SK-N-SH (cell line): Measurements from ENCODE around the gene PNPLA5. TPM values are rescaled to one million over a fixed set of nuclear protein-coding genes. Genes with fewer than 3 reads are reported as not detected.

Experiments
- CTCF ChIA-PET: fragments of 300-600, 350-600 bp; formaldehyde crosslinking; extraction: SDS; loops from one replicate; lab custom pipeline; 2021; lab: Yijun Ruan, JAX
- POLR2A ChIA-PET: fragments of 350-600 bp; sonication (Branson Sonifier 250); formaldehyde crosslinking; extraction: SDS; loops from one replicate; lab custom pipeline; 2020; ENCODE audit warnings: antibody characterized with exemption, inconsistent platforms; lab: Yijun Ruan, JAX
- DNase-seq: peaks from one replicate; pipeline ENCODE4 v3.0.0; 2012
- H2AFZ ChIP-seq: fragments of 200-600 bp; sonication (generic); 2 replicates; pipeline ENCODE4 v1.8.1; 2016; ENCODE audit warnings: antibody characterized with exemption, mild to moderate bottlenecking, low read depth
- H3F3A ChIP-seq: fragments of 200-600 bp; sonication (generic); replicated peaks from 2 replicates; pipeline ENCODE3; 2016; ENCODE audit warnings: antibody characterized with exemption, mild to moderate bottlenecking; ENCODE audit not compliant: insufficient read depth
- H3K27ac ChIP-seq, 2 experiments: fragments of 200-500 bp in 1 of 2; fragments of 200-600 bp in 1 of 2; sonication (Bioruptor generic) in 1 of 2; sonication (generic), shearing (Covaris generic) in 1 of 2; 2 replicates each; pipeline versions ENCODE4 v1.5.1 to v1.6.1; 2014 to 2016; ENCODE audit warnings: low read depth in 2 of 2, inconsistent platforms in 1 of 2, low read length in 1 of 2, mild to moderate bottlenecking in 1 of 2, mixed read lengths in 1 of 2
- H3K27me3 ChIP-seq: fragments of 200-600 bp; sonication (generic), shearing (Covaris generic); 2 replicates; pipeline ENCODE4 v1.6.1; 2016; ENCODE audit warnings: mixed run types; ENCODE audit not compliant: insufficient read depth
- H3K36me3 ChIP-seq, 2 experiments: fragments of 200-500 bp in 1 of 2; fragments of 200-600 bp in 1 of 2; sonication (Bioruptor generic) in 1 of 2; sonication (generic) in 1 of 2; replicated peaks in 1 of 2; 2 replicates each; pipeline versions ENCODE3 to v1.5.1; 2014 to 2016; ENCODE audit warnings: low read length in 1 of 2, mild to moderate bottlenecking in 1 of 2; ENCODE audit not compliant: insufficient read depth in 2 of 2, control insufficient read depth in 1 of 2
- H3K4me1 ChIP-seq, 2 experiments: fragments of 200-500 bp in 1 of 2; fragments of 200-600 bp in 1 of 2; sonication (Bioruptor generic) in 1 of 2; sonication (generic), shearing (Covaris generic) in 1 of 2; 2 replicates each; pipeline versions ENCODE4 v1.5.1 to v1.6.1; 2014 to 2016; ENCODE audit warnings: low read depth in 1 of 2, low read length in 1 of 2, mixed run types in 1 of 2; ENCODE audit not compliant: insufficient read depth in 2 of 2, control insufficient read depth in 1 of 2
- H3K4me2 ChIP-seq: fragments of 200-600 bp; sonication (generic), shearing (Covaris generic); 2 replicates; pipeline ENCODE4 v1.6.1; 2017; ENCODE audit warnings: mixed run types
- H3K4me3 ChIP-seq, 2 experiments: fragments of 200-500 bp in 1 of 2; fragments of 200-600 bp in 1 of 2; sonication (Bioruptor generic) in 1 of 2; sonication (generic), shearing (Covaris generic) in 1 of 2; 2 replicates each; pipeline versions ENCODE4 v1.5.1 to v1.8.1; 2014 to 2016; ENCODE audit warnings: low read depth in 2 of 2, inconsistent platforms in 1 of 2, low read length in 1 of 2, mild to moderate bottlenecking in 1 of 2, mixed read lengths in 1 of 2, moderate library complexity in 1 of 2
- H3K79me2 ChIP-seq: fragments of 200-600 bp; sonication (generic); 2 replicates; pipeline ENCODE4 v1.8.1; 2017; ENCODE audit warnings: mild to moderate bottlenecking; ENCODE audit not compliant: insufficient read depth
- H3K9ac ChIP-seq: fragments of 200-600 bp; sonication (generic); 2 replicates; pipeline ENCODE4 v1.6.1; 2017; ENCODE audit warnings: mixed run types
- H3K9me2 ChIP-seq: fragments of 200-600 bp; sonication (generic); 2 replicates; pipeline ENCODE4 v1.6.1; 2017; ENCODE audit warnings: mixed run types
- H3K9me3 ChIP-seq: fragments of 200-600 bp; sonication (generic); 2 replicates; pipeline ENCODE4 v1.6.1; 2017; ENCODE audit warnings: mixed run types, mild to moderate bottlenecking, moderate library complexity
- H4K20me1 ChIP-seq: fragments of 200-600 bp; sonication (generic); 2 replicates; pipeline ENCODE4 v1.6.1; 2017; ENCODE audit warnings: mild to moderate bottlenecking, mixed run types; ENCODE audit not compliant: insufficient read depth
- FOXJ3 ChIP-seq: sonication (generic); formaldehyde crosslinking; IDR thresholded peaks from 2 replicates; pipeline ENCODE4 v1.5.1; 2020; ENCODE audit warnings: mild to moderate bottlenecking, missing genetic modification reagents
- FOXM1 ChIP-seq: IDR thresholded peaks from 2 replicates; pipeline ENCODE4 v1.4.0; 2012; ENCODE audit warnings: low read depth, mild to moderate bottlenecking
- GATA2 ChIP-seq: sonication (generic); formaldehyde crosslinking; IDR thresholded peaks from 2 replicates; pipeline ENCODE4 v1.5.0; 2020; ENCODE audit warnings: mild to moderate bottlenecking, missing genetic modification reagents
- MXI1 ChIP-seq: IDR thresholded peaks from 2 replicates; pipeline ENCODE4 v1.6.1; 2012; ENCODE audit warnings: mild to moderate bottlenecking, low read depth, low read length, improper control_type of control experiment
- RCOR1 ChIP-seq: fragments of 150-350 bp; IDR thresholded peaks from 2 replicates; pipeline ENCODE4 v1.6.1; 2017; ENCODE audit warnings: antibody characterized with exemption, low read length
- RXRA ChIP-seq: IDR thresholded peaks from 2 replicates; pipeline ENCODE4 v1.4.0; 2012; ENCODE audit warnings: low read depth, mild to moderate bottlenecking, borderline replicate concordance
- WGBS: methylation state at CpG from one replicate; pipeline ENCODE4 v1.1.6; 2017; ENCODE audit warnings: low lambda C conversion rate; 5-methylcytosine and 5-hydroxymethylcytosine counted together
- polyA plus RNA-seq, 3 experiments: library from polyadenylated mRNA; depleted of rRNA; stranded (reverse); fragments of >200 nt; gene quantifications; 2 replicates each; pipeline ENCODE4 v1.2.3, GENCODE V29; 2012
- TF ChIP-seq, protein P1 (sequence below): IDR thresholded peaks from 2 replicates; pipeline ENCODE4 v1.4.0; 2012; ENCODE audit warnings: low read depth
- TF ChIP-seq, protein P2 (sequence below): fragments of 150-350 bp; IDR thresholded peaks from 2 replicates; pipeline ENCODE4 v1.6.1; 2016; ENCODE audit warnings: mild to moderate bottlenecking, low read depth, low read length
- TF ChIP-seq, protein P3 (sequence below): IDR thresholded peaks from 2 replicates; pipeline ENCODE4 v1.6.1; 2012; ENCODE audit warnings: mild to moderate bottlenecking, low read depth, low read length, moderate library complexity

PNPLA5 gene
- polyA plus RNA-seq, 1 of the 3 experiments (the other 2 are of a cell fraction), result not detected

DNA sequence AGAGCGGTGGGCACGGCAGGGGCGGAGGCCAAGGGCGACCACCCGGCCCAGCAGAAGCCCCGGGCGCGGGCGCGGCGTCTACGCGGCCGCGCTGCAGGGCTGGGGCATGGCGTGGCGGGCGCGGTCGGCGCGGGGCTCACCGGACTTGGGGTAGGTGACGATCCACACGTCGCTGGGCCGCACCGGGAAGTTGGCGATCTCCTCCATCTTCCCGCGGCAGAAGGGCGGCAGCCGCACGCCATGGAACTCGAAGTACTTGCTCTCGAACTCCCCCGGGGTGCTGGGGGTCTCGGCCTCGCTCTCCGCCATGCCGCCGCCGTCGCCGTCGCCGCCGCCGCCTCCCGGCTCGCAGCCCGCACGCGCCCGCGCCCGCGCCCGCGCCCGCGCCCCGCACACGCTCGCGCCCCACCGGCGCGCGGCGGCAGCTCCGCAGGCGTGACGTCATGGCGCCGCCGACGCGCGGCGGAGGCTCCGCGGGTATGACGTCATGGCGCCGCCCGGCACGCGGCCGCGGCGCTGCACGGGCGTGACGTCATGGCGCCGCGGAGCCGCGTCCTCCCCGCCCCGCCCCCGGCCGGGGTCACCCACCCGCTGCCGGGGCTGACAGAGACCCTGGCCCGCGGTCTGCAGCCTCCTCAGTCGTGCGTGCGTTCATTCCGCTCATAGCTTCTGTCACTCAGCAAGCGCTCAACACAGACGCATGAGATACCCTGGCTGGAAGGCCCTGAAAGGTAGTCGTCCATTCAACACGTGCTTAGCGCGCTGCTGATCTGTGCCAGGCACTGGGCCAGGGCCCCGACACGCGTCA, 29.5 kb downstream of the PNPLA5 start, which contains the start of gene SULT4A1:
Gene SULT4A1, minus strand, starts transcription at position 440 of the 808 bp plus-strand sequence. Its CDS starts 131 bp downstream, at position 309.
- Histone ChIP-seq H3K4me1 (peaks cover 0 to 7% of the 10 kb centered on the region in 2 experiments; a peak in 1 of 4 replicates), H3K79me2 (peaks cover 10% of the 10 kb centered on the region; the same call in 1 of the 2 replicates), H3K9me2 (no peaks in the 10 kb centered on the region), H2AFZ (no peak within 1 kb of the TSS), H3K9me3 (no peaks in the 10 kb centered on the region), H3K36me3 (no peaks in the 10 kb centered on the region), H3K4me2 (peak within 1 kb of the TSS; percentile 71), H4K20me1 (no peaks in the 10 kb centered on the region), H3K9ac (no peak within 1 kb of the TSS), H3K27ac (peak within 1 kb of the TSS in 1 of 2 experiments; percentile 39; a peak in 1 of 4 replicates), H3F3A (no peaks in the 10 kb centered on the region), H3K27me3 (no peaks in the 10 kb centered on the region), H3K4me3 (peak within 1 kb of the TSS; percentile 54 to 58)
- peak; percentile 92 for DNase-seq
- POLR2A ChIA-PET, result no interaction called here
- CTCF ChIA-PET, result interaction anchor here (1.8 kb wide), 1 partner anchor 84 kb away, joined by 5 read pairs; no protein-coding TSS in a partner anchor
- WGBS, result 17% methylated on average over 7 of the region's 121 CpGs
- TF ChIP-seq MXI1 (peak; percentile 54; the same call in 1 of the 2 replicates), FOXJ3 (CRISPR knock-in tag) (no peak)
- TF ChIP-seq, protein P1, sequence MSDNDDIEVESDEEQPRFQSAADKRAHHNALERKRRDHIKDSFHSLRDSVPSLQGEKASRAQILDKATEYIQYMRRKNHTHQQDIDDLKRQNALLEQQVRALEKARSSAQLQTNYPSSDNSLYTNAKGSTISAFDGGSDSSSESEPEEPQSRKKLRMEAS, result peak; percentile 40; the same call in 1 of the 2 replicates

DNA sequence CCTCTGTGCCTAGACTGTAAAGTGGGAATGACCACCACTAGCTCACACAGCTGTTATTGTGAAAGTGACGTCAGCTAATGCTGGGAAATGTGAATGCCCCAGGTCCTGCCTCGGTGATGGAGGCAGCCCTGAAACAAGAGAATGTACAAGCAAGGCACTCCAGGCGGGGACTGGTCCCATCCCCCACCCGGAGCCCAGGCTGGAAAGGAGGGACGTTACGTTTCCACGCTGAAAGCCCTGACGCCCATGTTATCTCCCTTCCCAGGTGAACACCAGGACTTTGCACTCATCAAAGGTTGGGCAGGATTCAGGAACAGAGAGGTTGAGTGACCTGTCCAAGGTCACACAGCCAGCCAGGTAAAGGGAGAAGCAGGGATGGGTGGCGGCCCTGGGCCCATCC, 30.3 kb downstream of the PNPLA5 start:
- H2AFZ ChIP-seq, result no peak overlapping the region
- no CpG with 5 or more reads among the region's 9 CpGs for whole genome bisulfite sequencing
- ChIA-PET CTCF (interaction anchor here (1.8 kb wide), 1 partner anchor 85 kb away, joined by 5 read pairs; no protein-coding TSS in a partner anchor), POLR2A (no interaction called here)
- peaks cover 0 to 7% of the 10 kb centered on the region in 2 experiments; a peak in 1 of 4 replicates for H3K4me1 ChIP-seq
- H3K9me2 ChIP-seq, result no peaks in the 10 kb centered on the region
- no peaks in the 10 kb centered on the region for H3K27me3 ChIP-seq
- no peaks in the 10 kb centered on the region for H4K20me1 ChIP-seq
- H3F3A ChIP-seq, result no peaks in the 10 kb centered on the region
- H3K4me2 ChIP-seq, result peak overlapping the region; percentile 71
- H3K36me3 ChIP-seq, result no peaks in the 10 kb centered on the region
- no peaks in the 10 kb centered on the region for H3K9me3 ChIP-seq
- H3K9ac ChIP-seq, result no peak overlapping the region
- TF ChIP-seq GATA2 (CRISPR knock-in tag) (no peak), FOXM1 (no peak), RCOR1 (no peak), RXRA (no peak)
- TF ChIP-seq, protein P2, sequence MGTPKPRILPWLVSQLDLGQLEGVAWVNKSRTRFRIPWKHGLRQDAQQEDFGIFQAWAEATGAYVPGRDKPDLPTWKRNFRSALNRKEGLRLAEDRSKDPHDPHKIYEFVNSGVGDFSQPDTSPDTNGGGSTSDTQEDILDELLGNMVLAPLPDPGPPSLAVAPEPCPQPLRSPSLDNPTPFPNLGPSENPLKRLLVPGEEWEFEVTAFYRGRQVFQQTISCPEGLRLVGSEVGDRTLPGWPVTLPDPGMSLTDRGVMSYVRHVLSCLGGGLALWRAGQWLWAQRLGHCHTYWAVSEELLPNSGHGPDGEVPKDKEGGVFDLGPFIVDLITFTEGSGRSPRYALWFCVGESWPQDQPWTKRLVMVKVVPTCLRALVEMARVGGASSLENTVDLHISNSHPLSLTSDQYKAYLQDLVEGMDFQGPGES, result no peak
- TF ChIP-seq, protein P3, sequence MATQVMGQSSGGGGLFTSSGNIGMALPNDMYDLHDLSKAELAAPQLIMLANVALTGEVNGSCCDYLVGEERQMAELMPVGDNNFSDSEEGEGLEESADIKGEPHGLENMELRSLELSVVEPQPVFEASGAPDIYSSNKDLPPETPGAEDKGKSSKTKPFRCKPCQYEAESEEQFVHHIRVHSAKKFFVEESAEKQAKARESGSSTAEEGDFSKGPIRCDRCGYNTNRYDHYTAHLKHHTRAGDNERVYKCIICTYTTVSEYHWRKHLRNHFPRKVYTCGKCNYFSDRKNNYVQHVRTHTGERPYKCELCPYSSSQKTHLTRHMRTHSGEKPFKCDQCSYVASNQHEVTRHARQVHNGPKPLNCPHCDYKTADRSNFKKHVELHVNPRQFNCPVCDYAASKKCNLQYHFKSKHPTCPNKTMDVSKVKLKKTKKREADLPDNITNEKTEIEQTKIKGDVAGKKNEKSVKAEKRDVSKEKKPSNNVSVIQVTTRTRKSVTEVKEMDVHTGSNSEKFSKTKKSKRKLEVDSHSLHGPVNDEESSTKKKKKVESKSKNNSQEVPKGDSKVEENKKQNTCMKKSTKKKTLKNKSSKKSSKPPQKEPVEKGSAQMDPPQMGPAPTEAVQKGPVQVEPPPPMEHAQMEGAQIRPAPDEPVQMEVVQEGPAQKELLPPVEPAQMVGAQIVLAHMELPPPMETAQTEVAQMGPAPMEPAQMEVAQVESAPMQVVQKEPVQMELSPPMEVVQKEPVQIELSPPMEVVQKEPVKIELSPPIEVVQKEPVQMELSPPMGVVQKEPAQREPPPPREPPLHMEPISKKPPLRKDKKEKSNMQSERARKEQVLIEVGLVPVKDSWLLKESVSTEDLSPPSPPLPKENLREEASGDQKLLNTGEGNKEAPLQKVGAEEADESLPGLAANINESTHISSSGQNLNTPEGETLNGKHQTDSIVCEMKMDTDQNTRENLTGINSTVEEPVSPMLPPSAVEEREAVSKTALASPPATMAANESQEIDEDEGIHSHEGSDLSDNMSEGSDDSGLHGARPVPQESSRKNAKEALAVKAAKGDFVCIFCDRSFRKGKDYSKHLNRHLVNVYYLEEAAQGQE, result no peak
- TF ChIP-seq, all 33 proteins: peak for 0
- Histone ChIP-seq H3K79me2 (peaks cover 10% of the 10 kb centered on the region; the same call in 1 of the 2 replicates), H3K4me3 (peak overlapping the region; percentile 54 to 58), H3K27ac (no peak overlapping the region)
- peak; percentile 48 for DNase-seq
